Measurements from ENCODE around the gene MAP3K13.

DNA sequence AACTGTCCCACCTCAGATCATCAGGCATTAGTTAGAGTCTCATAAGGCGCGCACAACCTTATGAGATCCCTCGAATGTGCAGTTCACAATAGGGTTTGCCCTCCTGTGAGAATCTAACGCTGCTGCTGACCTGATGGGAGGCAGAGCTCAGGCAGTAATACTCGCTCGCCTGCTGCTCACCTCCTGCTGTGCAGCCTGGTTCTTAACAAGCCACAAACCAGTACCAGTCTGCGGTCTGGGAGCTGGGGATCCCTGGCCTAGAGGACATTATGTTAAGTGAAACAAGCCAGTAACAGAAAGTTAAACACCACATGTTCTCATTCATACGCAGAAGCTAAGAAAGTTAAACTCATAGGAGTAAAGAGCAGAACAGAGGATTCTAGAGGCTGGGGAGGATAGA lies 47.0 kb downstream of the MAP3K13 start:
- no peak for TF ChIP-seq ZNF772 (CRISPR knock-in tag; IDR thresholded peaks at IDR 0.05)
- TF ChIP-seq, protein P1, sequence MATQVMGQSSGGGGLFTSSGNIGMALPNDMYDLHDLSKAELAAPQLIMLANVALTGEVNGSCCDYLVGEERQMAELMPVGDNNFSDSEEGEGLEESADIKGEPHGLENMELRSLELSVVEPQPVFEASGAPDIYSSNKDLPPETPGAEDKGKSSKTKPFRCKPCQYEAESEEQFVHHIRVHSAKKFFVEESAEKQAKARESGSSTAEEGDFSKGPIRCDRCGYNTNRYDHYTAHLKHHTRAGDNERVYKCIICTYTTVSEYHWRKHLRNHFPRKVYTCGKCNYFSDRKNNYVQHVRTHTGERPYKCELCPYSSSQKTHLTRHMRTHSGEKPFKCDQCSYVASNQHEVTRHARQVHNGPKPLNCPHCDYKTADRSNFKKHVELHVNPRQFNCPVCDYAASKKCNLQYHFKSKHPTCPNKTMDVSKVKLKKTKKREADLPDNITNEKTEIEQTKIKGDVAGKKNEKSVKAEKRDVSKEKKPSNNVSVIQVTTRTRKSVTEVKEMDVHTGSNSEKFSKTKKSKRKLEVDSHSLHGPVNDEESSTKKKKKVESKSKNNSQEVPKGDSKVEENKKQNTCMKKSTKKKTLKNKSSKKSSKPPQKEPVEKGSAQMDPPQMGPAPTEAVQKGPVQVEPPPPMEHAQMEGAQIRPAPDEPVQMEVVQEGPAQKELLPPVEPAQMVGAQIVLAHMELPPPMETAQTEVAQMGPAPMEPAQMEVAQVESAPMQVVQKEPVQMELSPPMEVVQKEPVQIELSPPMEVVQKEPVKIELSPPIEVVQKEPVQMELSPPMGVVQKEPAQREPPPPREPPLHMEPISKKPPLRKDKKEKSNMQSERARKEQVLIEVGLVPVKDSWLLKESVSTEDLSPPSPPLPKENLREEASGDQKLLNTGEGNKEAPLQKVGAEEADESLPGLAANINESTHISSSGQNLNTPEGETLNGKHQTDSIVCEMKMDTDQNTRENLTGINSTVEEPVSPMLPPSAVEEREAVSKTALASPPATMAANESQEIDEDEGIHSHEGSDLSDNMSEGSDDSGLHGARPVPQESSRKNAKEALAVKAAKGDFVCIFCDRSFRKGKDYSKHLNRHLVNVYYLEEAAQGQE (IDR thresholded peaks at IDR 0.05; ENCODE audit: borderline replicate concordance in 1 of 2, low read depth in 1 of 2, low read length in 2 of 2), result no peak
- no peak for TF ChIP-seq ZNF331 (CRISPR knock-in tag; IDR thresholded peaks at IDR 0.05)
- TF ChIP-seq, protein P2, sequence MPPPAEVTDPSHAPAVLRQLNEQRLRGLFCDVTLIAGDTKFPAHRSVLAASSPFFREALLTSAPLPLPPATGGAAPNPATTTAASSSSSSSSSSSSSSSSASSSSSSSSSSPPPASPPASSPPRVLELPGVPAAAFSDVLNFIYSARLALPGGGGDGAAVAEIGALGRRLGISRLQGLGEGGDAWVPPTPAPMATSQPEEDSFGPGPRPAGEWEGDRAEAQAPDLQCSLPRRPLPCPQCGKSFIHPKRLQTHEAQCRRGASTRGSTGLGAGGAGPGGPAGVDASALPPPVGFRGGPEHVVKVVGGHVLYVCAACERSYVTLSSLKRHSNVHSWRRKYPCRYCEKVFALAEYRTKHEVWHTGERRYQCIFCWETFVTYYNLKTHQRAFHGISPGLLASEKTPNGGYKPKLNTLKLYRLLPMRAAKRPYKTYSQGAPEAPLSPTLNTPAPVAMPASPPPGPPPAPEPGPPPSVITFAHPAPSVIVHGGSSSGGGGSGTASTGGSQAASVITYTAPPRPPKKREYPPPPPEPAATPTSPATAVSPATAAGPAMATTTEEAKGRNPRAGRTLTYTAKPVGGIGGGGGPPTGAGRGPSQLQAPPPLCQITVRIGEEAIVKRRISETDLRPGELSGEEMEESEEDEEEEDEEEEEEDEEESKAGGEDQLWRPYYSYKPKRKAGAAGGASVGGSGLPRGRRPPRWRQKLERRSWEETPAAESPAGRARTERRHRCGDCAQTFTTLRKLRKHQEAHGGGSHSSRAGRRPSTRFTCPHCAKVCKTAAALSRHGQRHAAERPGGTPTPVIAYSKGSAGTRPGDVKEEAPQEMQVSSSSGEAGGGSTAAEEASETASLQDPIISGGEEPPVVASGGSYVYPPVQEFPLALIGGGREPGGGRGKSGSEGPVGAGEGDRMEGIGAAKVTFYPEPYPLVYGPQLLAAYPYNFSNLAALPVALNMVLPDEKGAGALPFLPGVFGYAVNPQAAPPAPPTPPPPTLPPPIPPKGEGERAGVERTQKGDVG (CRISPR knock-in tag; IDR thresholded peaks at IDR 0.05; ENCODE audit: borderline replicate concordance), result no peak

All from HepG2 (cell line).